Measurements from ENCODE around the gene C3orf49.

GRCh38 chr3:63847718-63848450 is 28.8 kb downstream of the C3orf49 start:
- TF ChIP-seq CTCF (IDR thresholded peaks at IDR 0.05; ENCODE audit: insufficient read depth, low read depth, low read length) = no peak
- TF ChIP-seq EZH2 (IDR thresholded peaks at IDR 0.05; ENCODE audit: insufficient read depth, low read length) = no peak
